Endothelial cell of umbilical vein (primary cell): ENCODE data around the gene IQCH. TPM values are rescaled to one million over a fixed set of nuclear protein-coding genes. Genes with fewer than 3 reads are reported as not detected.

Experiments used
- BruUV-seq: library from RNA; stranded (reverse); fragments of 400-500 nt; replicated peaks from 2 replicates; lab custom pipeline; 2021; lab: Mats Ljungman, UMichigan
- CTCF ChIA-PET: fragments of 300-600, 350-600 bp; sonication (Branson Sonifier 250); formaldehyde crosslinking; loops from one replicate; lab custom pipeline; 2021; ENCODE audit warnings: antibody characterized with exemption, inconsistent platforms; lab: Charles Lee
- POLR2A ChIA-PET: fragments of 300-600, 350-600 bp; sonication (Branson Sonifier 250); formaldehyde crosslinking; loops from one replicate; lab custom pipeline; 2021; ENCODE audit warnings: antibody characterized with exemption, inconsistent platforms; lab: Charles Lee
- DNase-seq: peaks from one replicate; pipeline ENCODE4 v3.0.0-alpha.2; 2011; ENCODE audit warnings: low read depth, low spot score
- FAIRE-seq: peaks from 2 replicates; lab custom pipeline; 2011; peaks lifted over from hg19 to GRCh38; lab: Jason Lieb, UNC
- H2AFZ ChIP-seq: 2 replicates; pipeline ENCODE4 v1.6.0; 2012; ENCODE audit warnings: low read depth, low read length, control low read depth, inconsistent platforms
- H3K27ac ChIP-seq: 2 replicates; pipeline ENCODE4 v1.5.1; 2011; ENCODE audit warnings: low read depth, mild to moderate bottlenecking, control low read depth, low read length, moderate library complexity; ENCODE audit not compliant: insufficient read depth
- H3K27me3 ChIP-seq, 2 experiments: 2 replicates each; pipeline versions ENCODE4 v1.6.0 to v1.6.1; 2011; ENCODE audit warnings: low read length in 2 of 2, mixed read lengths in 1 of 2; ENCODE audit not compliant: control insufficient read depth in 2 of 2, insufficient read depth in 2 of 2
- H3K36me3 ChIP-seq, 2 experiments: 2 replicates in 1 of 2; 3 replicates in 1 of 2; pipeline ENCODE4 v1.5.1; 2011; ENCODE audit warnings: low read length in 2 of 2, mild to moderate bottlenecking in 1 of 2, moderate library complexity in 1 of 2; ENCODE audit not compliant: control insufficient read depth in 2 of 2, insufficient read depth in 2 of 2; ENCODE audit errors: extremely low read depth in 1 of 2
- H3K4me1 ChIP-seq: 3 replicates; pipeline ENCODE4 v1.5.1; 2011; ENCODE audit warnings: mild to moderate bottlenecking, low read length; ENCODE audit not compliant: control insufficient read depth, insufficient read depth; ENCODE audit errors: extremely low read depth
- H3K4me2 ChIP-seq: 2 replicates; pipeline ENCODE4 v1.6.1; 2011; ENCODE audit warnings: low read length, control low read depth, mixed read lengths; ENCODE audit not compliant: insufficient read depth
- H3K4me3 ChIP-seq, 3 experiments: fragments of 200-600 bp in 1 of 3; sonication (generic), shearing (Covaris generic) in 1 of 3; replicated peaks in 1 of 3; 2 replicates each; pipeline ENCODE4 v1.5.1; 2011 to 2016; ENCODE audit warnings: control low read depth in 3 of 3, low read length in 3 of 3, mild to moderate bottlenecking in 2 of 3, inconsistent platforms in 1 of 3, low read depth in 1 of 3, moderate library complexity in 1 of 3; ENCODE audit not compliant: insufficient read depth in 1 of 3
- H3K79me2 ChIP-seq: 2 replicates; pipeline ENCODE4 v1.6.0; 2012; ENCODE audit warnings: low read length, inconsistent platforms; ENCODE audit not compliant: control insufficient read depth, insufficient read depth
- H3K9ac ChIP-seq: replicated peaks from 2 replicates; pipeline ENCODE3; 2011; ENCODE audit warnings: low read length, control low read depth; ENCODE audit not compliant: insufficient read depth; ENCODE audit errors: extremely low read depth
- H3K9me1 ChIP-seq: replicated peaks from 3 replicates; pipeline ENCODE4 v1.6.0; 2011; ENCODE audit warnings: mild to moderate bottlenecking, low read length; ENCODE audit not compliant: control insufficient read depth, insufficient read depth; ENCODE audit errors: extremely low read depth
- H3K9me3 ChIP-seq: replicated peaks from 2 replicates; pipeline ENCODE4 v1.5.1; 2012; ENCODE audit warnings: low read length, inconsistent platforms; ENCODE audit not compliant: control insufficient read depth, insufficient read depth
- H4K20me1 ChIP-seq: replicated peaks from 2 replicates; pipeline ENCODE3; 2011; ENCODE audit warnings: mild to moderate bottlenecking, low read length; ENCODE audit not compliant: control insufficient read depth, insufficient read depth; ENCODE audit errors: extremely low read depth
- EZH2 ChIP-seq: IDR thresholded peaks from 2 replicates; pipeline ENCODE4 v1.6.1; 2012; ENCODE audit warnings: borderline replicate concordance, low read depth, mild to moderate bottlenecking, moderate library complexity, low read length, inconsistent platforms; ENCODE audit not compliant: severe bottlenecking
- FOS ChIP-seq: IDR thresholded peaks from 2 replicates; pipeline ENCODE4 v1.6.1; 2011; ENCODE audit warnings: mild to moderate bottlenecking, low read length, moderate library complexity, borderline replicate concordance; ENCODE audit not compliant: insufficient read depth
- GATA2 ChIP-seq: IDR thresholded peaks from 2 replicates; pipeline ENCODE4 v1.7.0; 2011; ENCODE audit warnings: low read depth, mild to moderate bottlenecking, moderate library complexity, mixed read lengths, low read length; ENCODE audit not compliant: insufficient read length, insufficient read depth
- dilution Hi-C: fragments of 300-500 bp; cut with MboI; formaldehyde crosslinking; loops from one replicate; pipeline ENCODE4 v1.15.0; 2019; ENCODE audit warnings: low sequenced_read_pairs; ENCODE audit not compliant: extremely low pct_ligation_motif_present
- intact Hi-C: fragments of 100-400 bp; cut with micrococcal nuclease; formaldehyde crosslinking; loops from one replicate; pipeline ENCODE4 v1.10.0; 2022
- polyA plus RNA-seq, 4 experiments: library from polyadenylated mRNA; depleted of rRNA in 3 of 4; stranded (reverse) in 3 of 4; unstranded in 1 of 4; fragments of >200 nt; gene quantifications; 2 replicates each; pipeline versions ENCODE4 v1.2.1 to v1.2.3, GENCODE V29; 2011 to 2012; ENCODE audit warnings: missing spikeins in 1 of 4
- total RNA-seq: library from RNA; stranded (reverse); gene quantifications from 2 replicates; pipeline ENCODE4 v1.2.3, GENCODE V29; 2021
- TF ChIP-seq, protein P1 (sequence below), 2 donors: IDR thresholded peaks; 1 replicate in 1 of 2; 2 replicates in 1 of 2; pipeline ENCODE4 v1.5.1; 2011; ENCODE audit warnings: low read length in 2 of 2, mild to moderate bottlenecking in 2 of 2, moderate library complexity in 2 of 2, control low read depth in 1 of 2, inconsistent platforms in 1 of 2, low read depth in 1 of 2; ENCODE audit not compliant: insufficient read depth in 1 of 2; ENCODE audit errors: extremely low read depth in 1 of 2
- TF ChIP-seq, protein P2 (sequence below): IDR thresholded peaks from 2 replicates; pipeline ENCODE4 v1.6.1; 2011; ENCODE audit not compliant: insufficient read depth, insufficient read length

Gene IQCH
- total and polyA plus RNA-seq, 2 donors (not counting 3 experiments of a cell fraction or from before 2014, with no cell fraction given): 0.29 to 0.51 TPM

DNA sequence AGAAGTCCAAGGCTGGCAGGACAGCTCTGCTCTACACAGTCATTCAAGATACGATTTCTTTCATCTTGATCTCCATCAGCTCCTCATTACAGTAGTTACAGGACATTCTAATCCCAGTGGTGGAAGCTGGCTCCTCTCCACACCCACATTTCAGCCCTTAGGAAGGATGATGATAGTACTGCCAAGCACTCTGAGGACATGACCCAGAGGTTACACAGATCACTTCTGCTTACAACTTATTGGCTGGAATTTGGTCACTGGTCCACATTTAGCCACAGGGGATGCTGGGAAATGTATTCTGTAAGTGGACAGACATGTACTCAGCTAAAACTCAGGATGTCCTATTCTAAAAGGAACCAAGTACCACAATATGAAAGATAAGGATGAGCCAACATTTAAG is 77.1 kb downstream of the IQCH start:
- no peak for FAIRE-seq
- no peak for TF ChIP-seq FOS
- TF ChIP-seq, protein P1, sequence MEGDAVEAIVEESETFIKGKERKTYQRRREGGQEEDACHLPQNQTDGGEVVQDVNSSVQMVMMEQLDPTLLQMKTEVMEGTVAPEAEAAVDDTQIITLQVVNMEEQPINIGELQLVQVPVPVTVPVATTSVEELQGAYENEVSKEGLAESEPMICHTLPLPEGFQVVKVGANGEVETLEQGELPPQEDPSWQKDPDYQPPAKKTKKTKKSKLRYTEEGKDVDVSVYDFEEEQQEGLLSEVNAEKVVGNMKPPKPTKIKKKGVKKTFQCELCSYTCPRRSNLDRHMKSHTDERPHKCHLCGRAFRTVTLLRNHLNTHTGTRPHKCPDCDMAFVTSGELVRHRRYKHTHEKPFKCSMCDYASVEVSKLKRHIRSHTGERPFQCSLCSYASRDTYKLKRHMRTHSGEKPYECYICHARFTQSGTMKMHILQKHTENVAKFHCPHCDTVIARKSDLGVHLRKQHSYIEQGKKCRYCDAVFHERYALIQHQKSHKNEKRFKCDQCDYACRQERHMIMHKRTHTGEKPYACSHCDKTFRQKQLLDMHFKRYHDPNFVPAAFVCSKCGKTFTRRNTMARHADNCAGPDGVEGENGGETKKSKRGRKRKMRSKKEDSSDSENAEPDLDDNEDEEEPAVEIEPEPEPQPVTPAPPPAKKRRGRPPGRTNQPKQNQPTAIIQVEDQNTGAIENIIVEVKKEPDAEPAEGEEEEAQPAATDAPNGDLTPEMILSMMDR (IDR thresholded peaks at IDR 0.05; ENCODE audit: extremely low read depth in 1 of 2, insufficient read depth in 1 of 2, low read depth in 1 of 2, low read length in 2 of 2): no peak
- TF ChIP-seq, protein P2, sequence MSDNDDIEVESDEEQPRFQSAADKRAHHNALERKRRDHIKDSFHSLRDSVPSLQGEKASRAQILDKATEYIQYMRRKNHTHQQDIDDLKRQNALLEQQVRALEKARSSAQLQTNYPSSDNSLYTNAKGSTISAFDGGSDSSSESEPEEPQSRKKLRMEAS: no peak
- no peak for TF ChIP-seq EZH2
- no peak for TF ChIP-seq GATA2
- no peaks in the 10 kb centered on the region for H3K79me2 ChIP-seq
- CTCF ChIA-PET: interaction anchor here (0.6 to 1.6 kb wide), 6 partner anchors 25 to 504 kb away, joined by 3 to 5 read pairs (median 3); no protein-coding TSS in a partner anchor
- dilution Hi-C loops (no loop called here), intact Hi-C loops (loop anchor here (5.0 kb wide), 1 partner anchor 36 kb away; no protein-coding TSS in a partner anchor)
- no peak for DNase-seq
- H4K20me1 ChIP-seq: no peaks in the 10 kb centered on the region
- H3K27ac ChIP-seq: no peak overlapping the region
- H3K27me3 ChIP-seq: peaks cover 0 to 6% of the 10 kb centered on the region in 2 experiments
- no TSS peak for BruUV-seq
- H3K4me2 ChIP-seq: no peak overlapping the region
- no peak overlapping the region for H3K9ac ChIP-seq
- no peak overlapping the region for H3K4me3 ChIP-seq
- no peaks in the 10 kb centered on the region for H3K4me1 ChIP-seq
- no peaks in the 10 kb centered on the region for H3K9me1 ChIP-seq
- no peak overlapping the region for H2AFZ ChIP-seq
- POLR2A ChIA-PET: no interaction called here
- no peaks in the 10 kb centered on the region for H3K9me3 ChIP-seq
- H3K36me3 ChIP-seq: no peaks in the 10 kb centered on the region
